ENCODE results near the gene GABRP.
A peak's percentile ranks its signal among the peaks of the same experiment; 100 is the strongest.

The GABRP gene

GRCh38 chr5:170747851-170748250, 35.7 kb upstream of the GABRP start:
- TF ChIP-seq YY1 (IDR thresholded peaks at IDR 0.05; ENCODE audit: low read depth) = no peak
- TF ChIP-seq RAD21 (IDR thresholded peaks at IDR 0.05; ENCODE audit: low read depth) = peak; percentile 50

GRCh38 chr5:170748951-170749471, 34.5 kb upstream of the GABRP start:
- TF ChIP-seq EP300 (IDR thresholded peaks at IDR 0.05; ENCODE audit: borderline replicate concordance) (no peak), CEBPB (IDR thresholded peaks at IDR 0.05) (no peak), NFIC (IDR thresholded peaks at IDR 0.05) (no peak), EGR1 (IDR thresholded peaks at IDR 0.05) (no peak), ZBTB7A (IDR thresholded peaks at IDR 0.05; ENCODE audit: low read depth) (no peak), TAF1 (IDR thresholded peaks at IDR 0.05; ENCODE audit: low read depth) (no peak), TEAD4 (IDR thresholded peaks at IDR 0.05) (no peak), REST (IDR thresholded peaks at IDR 0.05; ENCODE audit: low read depth) (no peak), CREB1 (IDR thresholded peaks at IDR 0.05; ENCODE audit: low read depth) (no peak), TCF12 (IDR thresholded peaks at IDR 0.05; ENCODE audit: low read depth) (no peak), RAD21 (IDR thresholded peaks at IDR 0.05; ENCODE audit: low read depth) (no peak), FOXM1 (IDR thresholded peaks at IDR 0.05; ENCODE audit: borderline replicate concordance, low read depth) (no peak)
- TF ChIP-seq, protein P1, sequence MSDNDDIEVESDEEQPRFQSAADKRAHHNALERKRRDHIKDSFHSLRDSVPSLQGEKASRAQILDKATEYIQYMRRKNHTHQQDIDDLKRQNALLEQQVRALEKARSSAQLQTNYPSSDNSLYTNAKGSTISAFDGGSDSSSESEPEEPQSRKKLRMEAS (IDR thresholded peaks at IDR 0.05) = no peak
- TF ChIP-seq, protein P2, sequence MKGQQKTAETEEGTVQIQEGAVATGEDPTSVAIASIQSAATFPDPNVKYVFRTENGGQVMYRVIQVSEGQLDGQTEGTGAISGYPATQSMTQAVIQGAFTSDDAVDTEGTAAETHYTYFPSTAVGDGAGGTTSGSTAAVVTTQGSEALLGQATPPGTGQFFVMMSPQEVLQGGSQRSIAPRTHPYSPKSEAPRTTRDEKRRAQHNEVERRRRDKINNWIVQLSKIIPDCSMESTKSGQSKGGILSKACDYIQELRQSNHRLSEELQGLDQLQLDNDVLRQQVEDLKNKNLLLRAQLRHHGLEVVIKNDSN (IDR thresholded peaks at IDR 0.05) = no peak

DNA sequence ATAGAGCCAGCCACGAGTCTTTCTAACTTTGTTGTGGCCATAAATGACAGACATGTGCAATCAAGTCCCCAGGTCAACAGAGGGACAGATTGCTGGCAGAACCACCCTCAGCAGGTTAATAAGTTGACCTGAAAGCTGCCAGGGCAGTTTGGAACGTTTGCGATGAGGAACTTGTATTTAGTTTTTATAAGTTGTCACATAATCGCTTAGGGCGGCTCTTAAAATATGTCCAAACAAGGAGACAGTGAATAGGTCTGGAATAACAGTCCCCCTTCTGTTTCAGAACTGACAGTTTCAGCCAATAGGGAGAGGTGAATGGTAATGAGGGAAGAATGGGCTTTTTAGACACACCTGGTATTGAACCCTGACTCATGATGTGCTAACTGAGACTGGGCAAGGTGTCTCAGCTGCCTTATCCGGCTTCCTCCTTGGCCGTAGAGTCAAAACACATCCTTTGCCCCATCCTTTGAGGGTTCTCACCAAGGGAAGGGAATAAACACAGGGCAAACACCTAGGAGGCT, 33.6 kb upstream of the GABRP start:
- TF ChIP-seq NFIC (IDR thresholded peaks at IDR 0.05) (no peak), REST (IDR thresholded peaks at IDR 0.05; ENCODE audit: low read depth) (no peak), FOXM1 (IDR thresholded peaks at IDR 0.05; ENCODE audit: borderline replicate concordance, low read depth) (no peak), RAD21 (IDR thresholded peaks at IDR 0.05; ENCODE audit: low read depth) (no peak), TAF1 (IDR thresholded peaks at IDR 0.05; ENCODE audit: low read depth) (no peak), CEBPB (IDR thresholded peaks at IDR 0.05) (no peak), TEAD4 (IDR thresholded peaks at IDR 0.05) (no peak), CREB1 (IDR thresholded peaks at IDR 0.05; ENCODE audit: low read depth) (no peak), YY1 (IDR thresholded peaks at IDR 0.05; ENCODE audit: low read depth) (no peak), ZBTB7A (IDR thresholded peaks at IDR 0.05; ENCODE audit: low read depth) (no peak), TCF12 (IDR thresholded peaks at IDR 0.05; ENCODE audit: low read depth) (no peak), EGR1 (IDR thresholded peaks at IDR 0.05) (no peak), EP300 (IDR thresholded peaks at IDR 0.05; ENCODE audit: borderline replicate concordance) (no peak)
- TF ChIP-seq, protein P1 (IDR thresholded peaks at IDR 0.05) = no peak
- TF ChIP-seq, protein P2 (IDR thresholded peaks at IDR 0.05) = no peak

- TF ChIP-seq TEAD4 (IDR thresholded peaks at IDR 0.05) = no peak
- TF ChIP-seq YY1 (IDR thresholded peaks at IDR 0.05; ENCODE audit: low read depth) = no peak
- TF ChIP-seq EP300 (IDR thresholded peaks at IDR 0.05; ENCODE audit: borderline replicate concordance) = no peak
- TF ChIP-seq RAD21 (IDR thresholded peaks at IDR 0.05; ENCODE audit: low read depth) = no peak
- TF ChIP-seq CEBPB (IDR thresholded peaks at IDR 0.05) = no peak
- no peak for TF ChIP-seq TCF12 (IDR thresholded peaks at IDR 0.05; ENCODE audit: low read depth)
- TF ChIP-seq NFIC (IDR thresholded peaks at IDR 0.05) = no peak
- no peak for TF ChIP-seq CREB1 (IDR thresholded peaks at IDR 0.05; ENCODE audit: low read depth)
- no peak for TF ChIP-seq EGR1 (IDR thresholded peaks at IDR 0.05)
- TF ChIP-seq TAF1 (IDR thresholded peaks at IDR 0.05; ENCODE audit: low read depth) = no peak
- TF ChIP-seq, protein P2 (IDR thresholded peaks at IDR 0.05) = no peak
- TF ChIP-seq, protein P1 (IDR thresholded peaks at IDR 0.05) = no peak
- no peak for TF ChIP-seq REST (IDR thresholded peaks at IDR 0.05; ENCODE audit: low read depth)
- TF ChIP-seq ZBTB7A (IDR thresholded peaks at IDR 0.05; ENCODE audit: low read depth) = no peak
- no peak for TF ChIP-seq FOXM1 (IDR thresholded peaks at IDR 0.05; ENCODE audit: borderline replicate concordance, low read depth)
Measured at GRCh38 chr5:170750791-170751190, 32.7 kb upstream of the GABRP start.

Measured in Ishikawa (cell line).